HG03520 (cell line): Measurements from ENCODE around the gene ZW10.
"Not testable (repeated sequence)": the region's sequence is repeated elsewhere in the genome, so short reads cannot be mapped to it uniquely, and the experiment has no call there.

Experiments used
- ATAC-seq: cut with Tn5 transposase; IDR thresholded peaks from one replicate; pipeline ENCODE4 v1.9.1; 2021; ENCODE audit warnings: mild to moderate bottlenecking, moderate library complexity; ENCODE audit not compliant: unreplicated experiment

Gene ZW10, protein sequence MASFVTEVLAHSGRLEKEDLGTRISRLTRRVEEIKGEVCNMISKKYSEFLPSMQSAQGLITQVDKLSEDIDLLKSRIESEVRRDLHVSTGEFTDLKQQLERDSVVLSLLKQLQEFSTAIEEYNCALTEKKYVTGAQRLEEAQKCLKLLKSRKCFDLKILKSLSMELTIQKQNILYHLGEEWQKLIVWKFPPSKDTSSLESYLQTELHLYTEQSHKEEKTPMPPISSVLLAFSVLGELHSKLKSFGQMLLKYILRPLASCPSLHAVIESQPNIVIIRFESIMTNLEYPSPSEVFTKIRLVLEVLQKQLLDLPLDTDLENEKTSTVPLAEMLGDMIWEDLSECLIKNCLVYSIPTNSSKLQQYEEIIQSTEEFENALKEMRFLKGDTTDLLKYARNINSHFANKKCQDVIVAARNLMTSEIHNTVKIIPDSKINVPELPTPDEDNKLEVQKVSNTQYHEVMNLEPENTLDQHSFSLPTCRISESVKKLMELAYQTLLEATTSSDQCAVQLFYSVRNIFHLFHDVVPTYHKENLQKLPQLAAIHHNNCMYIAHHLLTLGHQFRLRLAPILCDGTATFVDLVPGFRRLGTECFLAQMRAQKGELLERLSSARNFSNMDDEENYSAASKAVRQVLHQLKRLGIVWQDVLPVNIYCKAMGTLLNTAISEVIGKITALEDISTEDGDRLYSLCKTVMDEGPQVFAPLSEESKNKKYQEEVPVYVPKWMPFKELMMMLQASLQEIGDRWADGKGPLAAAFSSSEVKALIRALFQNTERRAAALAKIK

GRCh38 chr11:113773416-113774173, at the start of gene ZW10:
Gene ZW10, minus strand, starts transcription at chr11:113773692. Its CDS starts 26 bp downstream, at chr11:113773666.
- peak; percentile 98 for ATAC-seq

- no peak for ATAC-seq
Measured at GRCh38 chr11:113818426-113818825, 44.9 kb upstream of the ZW10 start.

DNA sequence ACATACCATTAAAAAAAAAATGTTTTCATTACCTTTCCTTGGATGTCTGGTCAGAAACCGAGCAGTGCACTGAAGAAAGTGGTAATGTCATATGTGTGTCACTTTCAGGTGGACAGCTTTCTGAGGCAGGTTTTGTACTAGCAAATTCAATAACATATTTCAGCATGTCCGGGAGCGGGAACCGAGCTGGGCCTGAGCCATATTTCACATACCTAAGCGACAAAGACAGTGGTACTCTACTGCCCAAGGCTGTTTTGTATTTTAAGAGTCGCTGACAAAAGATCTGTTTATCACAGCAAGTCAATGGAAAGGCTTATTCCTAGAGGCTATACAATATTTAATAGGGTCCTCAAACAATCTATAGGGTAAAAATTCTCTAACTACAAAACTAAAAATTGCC, 44.1 kb upstream of the ZW10 start:
- no peak for ATAC-seq

DNA sequence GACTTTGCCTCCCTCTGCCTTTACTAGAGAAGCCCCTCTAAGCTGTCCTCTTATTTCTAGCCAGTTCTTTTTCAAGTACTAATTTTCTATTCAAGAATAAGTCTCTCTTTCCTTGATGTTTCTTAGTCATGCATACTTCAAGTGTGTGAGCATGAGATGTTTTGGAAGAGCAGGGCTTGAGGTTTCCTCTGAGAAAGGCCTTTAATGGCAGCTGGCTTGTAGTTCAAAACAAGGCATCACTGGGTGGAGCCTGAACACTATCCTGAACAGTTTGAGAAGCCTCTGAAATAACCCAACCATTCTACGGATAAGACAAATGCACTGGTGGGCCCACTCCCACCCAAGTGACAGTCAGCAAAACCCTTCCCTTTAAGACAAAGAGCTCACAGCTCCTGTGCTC, 43.7 kb upstream of the ZW10 start:
- ATAC-seq, result no peak

GRCh38 chr11:113814181-113814580, 40.7 kb upstream of the ZW10 start:
- ATAC-seq, result no peak

DNA sequence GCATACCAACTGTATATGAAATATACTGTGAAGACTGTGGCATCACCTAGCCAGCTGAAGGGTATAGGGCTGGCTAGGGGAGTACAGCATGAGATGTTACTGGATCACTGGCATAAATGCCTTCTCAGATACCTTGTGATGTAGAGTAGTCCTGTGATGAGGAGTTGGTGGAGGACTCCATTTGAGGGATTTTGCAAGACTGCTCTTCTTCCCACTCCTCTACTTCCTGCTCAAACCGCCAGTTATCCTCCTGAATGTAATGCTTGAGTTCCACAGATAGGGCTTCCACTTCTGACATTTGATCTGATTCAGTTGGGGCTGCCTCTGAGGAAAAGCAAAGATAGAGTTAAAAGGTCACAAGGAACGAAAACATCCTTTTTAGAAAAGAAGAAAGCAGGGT, 35.4 kb upstream of the ZW10 start:
- no peak for ATAC-seq

DNA sequence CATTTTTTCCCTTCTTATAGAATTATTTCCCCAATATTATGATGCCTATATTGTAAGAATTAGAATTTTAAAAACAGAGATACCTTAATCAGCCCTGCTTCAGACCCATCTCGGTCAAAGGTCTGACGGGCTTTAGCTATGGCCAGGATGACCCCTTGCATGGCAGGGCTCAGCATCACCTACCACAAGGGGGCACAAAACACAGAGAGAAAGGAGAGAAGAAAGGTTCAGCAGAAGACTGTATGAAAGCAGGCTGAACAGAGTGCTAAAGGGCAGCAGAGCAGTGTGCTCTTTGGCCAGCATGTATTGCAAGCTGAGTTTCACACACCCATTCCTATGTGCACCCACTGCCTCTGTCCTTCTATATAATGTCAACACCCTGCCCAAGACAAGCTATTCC, 32.9 kb upstream of the ZW10 start:
- no peak for ATAC-seq

GRCh38 chr11:113805640-113806039, 32.1 kb upstream of the ZW10 start:
- ATAC-seq, result no peak

GRCh38 chr11:113802621-113803020, 29.1 kb upstream of the ZW10 start:
- ATAC-seq, result no peak

DNA sequence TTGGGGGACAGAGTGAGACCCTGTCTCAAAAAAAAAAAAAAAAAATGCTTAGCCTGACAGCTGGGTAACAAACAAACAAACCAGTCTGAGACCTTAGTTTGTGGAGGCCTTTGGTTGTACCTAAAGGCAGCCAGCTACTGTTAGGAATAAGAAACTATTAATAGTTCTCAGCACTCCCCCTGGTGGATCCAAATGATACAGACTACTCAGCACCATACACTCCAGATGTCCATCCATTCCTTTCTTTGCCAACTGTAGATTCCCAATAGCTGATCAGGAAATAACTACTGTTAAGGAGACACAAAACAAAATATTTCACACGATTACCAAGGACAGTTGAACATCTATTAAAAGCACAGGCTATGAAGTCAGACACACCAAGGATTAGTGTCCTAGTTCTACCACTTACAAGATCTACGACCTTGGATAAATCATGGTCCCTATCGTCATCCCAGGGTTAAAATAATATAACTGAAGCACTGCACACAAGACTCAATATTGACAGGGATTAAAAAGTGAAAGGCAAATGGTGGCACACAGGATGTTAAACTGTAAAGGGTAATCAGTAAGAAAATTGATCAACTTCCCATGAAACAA, 23.3 kb upstream of the ZW10 start:
- peak; percentile 64 for ATAC-seq

DNA sequence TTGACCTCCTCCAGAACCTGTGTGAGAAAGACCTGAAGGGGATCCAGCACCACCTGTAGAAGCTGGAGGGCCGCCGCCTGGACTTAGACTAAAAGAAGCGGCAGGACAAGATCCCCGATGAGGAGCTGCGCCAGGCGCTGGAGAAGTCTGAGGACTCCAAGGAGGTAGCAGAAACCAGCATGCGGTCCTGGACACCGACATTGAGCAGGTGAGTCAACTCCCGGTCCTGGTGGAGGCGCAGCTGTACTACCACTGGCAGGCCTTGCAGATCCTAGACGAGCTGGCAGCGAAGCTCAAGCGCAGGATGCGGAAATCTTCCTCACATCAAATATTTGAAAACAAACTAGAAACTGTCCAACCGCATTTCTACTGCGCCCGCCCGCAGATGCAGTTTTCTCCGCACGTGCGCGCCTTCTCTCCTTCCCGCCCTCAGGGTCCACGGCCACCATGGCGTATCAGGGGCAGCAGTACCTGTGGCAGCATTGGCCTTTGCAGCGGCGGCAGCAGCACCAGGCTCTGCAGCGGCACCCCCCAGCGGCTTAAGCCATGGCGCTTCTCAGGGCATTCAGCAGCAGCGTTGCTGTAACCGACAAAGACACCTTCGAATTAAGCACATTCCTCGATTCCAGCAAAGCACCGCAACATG, 16.3 kb upstream of the ZW10 start:
- no peak for ATAC-seq

DNA sequence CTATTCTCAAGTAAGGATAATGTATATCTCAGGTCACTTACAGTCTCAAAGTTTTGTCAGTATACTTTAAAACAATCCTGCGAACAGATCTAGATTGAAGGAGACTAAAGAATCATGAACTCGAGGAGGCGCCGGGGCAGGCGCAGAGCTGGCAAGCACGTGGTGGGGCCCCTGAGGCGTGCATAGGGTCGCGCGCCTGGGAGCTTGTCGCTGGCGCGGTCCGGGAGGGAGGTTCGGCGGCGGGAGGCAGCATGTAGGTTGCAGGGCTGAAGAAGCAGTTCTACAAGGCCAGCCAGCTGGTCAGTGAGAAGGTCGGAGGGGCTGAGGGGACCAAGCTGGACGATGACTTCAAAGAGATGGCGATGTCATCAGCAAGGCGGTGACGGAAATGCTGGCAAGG, 15.5 kb upstream of the ZW10 start:
- ATAC-seq, result not testable (repeated sequence)

- no peak for ATAC-seq
Measured at GRCh38 chr11:113782134-113782533, 8.6 kb upstream of the ZW10 start.

DNA sequence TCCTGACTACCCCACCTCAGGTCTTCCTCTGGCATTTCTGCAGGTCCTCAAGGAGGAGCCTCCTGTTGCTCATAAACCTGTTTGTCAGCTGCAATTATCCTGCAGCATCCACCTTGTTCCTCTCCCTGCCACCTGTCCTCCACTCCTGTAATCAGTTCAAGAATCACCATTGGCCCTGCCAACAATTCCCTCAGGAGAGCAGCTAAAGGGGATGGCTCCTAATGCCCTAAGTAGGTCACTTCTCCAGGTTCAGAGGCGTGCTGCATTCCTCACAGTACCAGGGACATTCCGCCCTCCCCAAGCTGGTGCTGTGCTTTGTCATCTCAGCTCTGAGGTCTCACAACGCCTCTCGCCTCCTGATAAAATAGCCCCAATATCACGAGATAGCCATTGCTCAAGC, 8.2 kb upstream of the ZW10 start:
- ATAC-seq, result no peak

DNA sequence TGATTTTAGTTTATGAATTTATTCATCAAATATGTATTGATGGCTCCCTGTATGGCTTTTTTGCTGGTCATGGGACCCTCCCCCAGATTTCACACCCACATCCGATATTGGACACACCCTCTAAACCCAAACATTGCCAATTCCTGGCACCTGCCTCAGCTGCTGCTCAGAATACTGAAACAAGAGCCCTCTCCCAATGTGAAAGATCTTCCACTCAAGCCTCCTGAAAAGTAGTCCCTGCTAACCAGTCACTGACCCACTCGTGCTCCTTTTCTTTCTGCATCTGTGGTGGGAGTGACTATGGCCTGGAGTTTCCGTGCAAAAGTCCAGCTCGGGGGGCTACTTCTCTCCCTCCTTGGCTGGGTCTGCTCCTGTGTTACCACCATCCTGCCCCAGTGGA, 6.0 kb upstream of the ZW10 start, which contains the start of gene CLDN25:
CLDN25 (plus strand) TSS at position 301 of the 400 bp plus-strand sequence; CDS start at position 301, 0 bp downstream.
- no peak for ATAC-seq

GRCh38 chr11:113778111-113778910, 4.8 kb upstream of the ZW10 start:
- no peak for ATAC-seq

- no peak for ATAC-seq
Measured at GRCh38 chr11:113774174-113774503, 647 bp upstream of the ZW10 start.

- no peak for ATAC-seq
Measured at GRCh38 chr11:113773092-113773415, 438 bp downstream of the ZW10 start.

GRCh38 chr11:113771964-113772363, 1.5 kb downstream of the ZW10 start:
- ATAC-seq, result no peak
